HL-60 (cell line): ENCODE measurements around the gene MTREX.

Experiments used
- DNase-seq, 2 experiments: peaks; one replicate each; pipeline ENCODE4 v3.0.0-alpha.2; 2010 to 2020; ENCODE audit warnings: low read depth in 1 of 2, low spot score in 1 of 2
- H3K27ac ChIP-seq: fragments of 250-450 bp; sonication (Bioruptor Pico); replicated peaks from 2 replicates; pipeline ENCODE4 v1.5.1; 2020; ENCODE audit warnings: mild to moderate bottlenecking, moderate library complexity
- H3K27me3 ChIP-seq: fragments of 250-450 bp; sonication (Bioruptor Pico); 2 replicates; pipeline ENCODE4 v1.5.1; 2021; ENCODE audit warnings: mild to moderate bottlenecking, moderate library complexity; ENCODE audit not compliant: insufficient read depth, poor library complexity, severe bottlenecking
- H3K4me3 ChIP-seq: replicated peaks from 2 replicates; pipeline ENCODE4 v1.5.1; 2011; ENCODE audit warnings: mild to moderate bottlenecking, control low read depth, low read length; ENCODE audit not compliant: insufficient read depth
- GABPA ChIP-seq: IDR thresholded peaks from 2 replicates; pipeline ENCODE4 v1.6.1; 2012; ENCODE audit warnings: low read depth
- POLR2AphosphoS5 ChIP-seq: IDR thresholded peaks from 2 replicates; pipeline ENCODE4 v1.6.1; 2012; ENCODE audit warnings: low read depth
- REST ChIP-seq: IDR thresholded peaks from 2 replicates; pipeline ENCODE4 v1.6.1; 2012; ENCODE audit warnings: low read depth; ENCODE audit not compliant: insufficient replicate concordance
- SPI1 ChIP-seq: IDR thresholded peaks from 2 replicates; pipeline ENCODE4 v1.6.1; 2012; ENCODE audit warnings: low read depth, mild to moderate bottlenecking, borderline replicate concordance
- TF ChIP-seq, protein P1 (sequence below): IDR thresholded peaks from one replicate; pipeline ENCODE4 v1.5.1; 2011; ENCODE audit warnings: low read length, control low read depth, inconsistent platforms; ENCODE audit not compliant: insufficient read depth

MTREX gene

DNA sequence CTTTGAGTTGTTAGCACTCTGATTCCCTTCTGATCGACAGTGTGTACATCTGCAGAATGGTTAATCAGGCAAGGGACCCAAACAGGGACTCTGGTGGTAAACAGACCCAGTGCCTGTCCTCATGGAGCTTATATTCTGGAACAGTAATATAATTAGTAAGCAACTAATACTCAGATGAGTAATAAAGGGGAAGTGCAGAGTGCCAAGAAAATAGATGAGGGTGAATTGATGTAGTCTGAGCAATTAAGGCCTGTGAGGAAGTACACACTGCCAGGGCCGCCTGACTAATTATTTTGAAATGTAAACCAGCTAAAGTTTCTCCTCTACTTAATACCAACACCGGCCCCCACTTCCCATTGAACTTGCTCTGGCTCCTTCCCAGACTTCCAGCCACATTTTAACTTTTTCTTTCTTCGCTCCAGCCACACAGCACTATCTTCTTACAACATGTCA, 4.5 kb upstream of the MTREX start:
- Histone ChIP-seq H3K4me3 (no peak overlapping the region), H3K27me3 (no peaks in the 10 kb centered on the region), H3K27ac (no peak overlapping the region)
- DNase-seq: peak; percentile 1 to 29
- no peak for TF ChIP-seq REST
- TF ChIP-seq, protein P1, sequence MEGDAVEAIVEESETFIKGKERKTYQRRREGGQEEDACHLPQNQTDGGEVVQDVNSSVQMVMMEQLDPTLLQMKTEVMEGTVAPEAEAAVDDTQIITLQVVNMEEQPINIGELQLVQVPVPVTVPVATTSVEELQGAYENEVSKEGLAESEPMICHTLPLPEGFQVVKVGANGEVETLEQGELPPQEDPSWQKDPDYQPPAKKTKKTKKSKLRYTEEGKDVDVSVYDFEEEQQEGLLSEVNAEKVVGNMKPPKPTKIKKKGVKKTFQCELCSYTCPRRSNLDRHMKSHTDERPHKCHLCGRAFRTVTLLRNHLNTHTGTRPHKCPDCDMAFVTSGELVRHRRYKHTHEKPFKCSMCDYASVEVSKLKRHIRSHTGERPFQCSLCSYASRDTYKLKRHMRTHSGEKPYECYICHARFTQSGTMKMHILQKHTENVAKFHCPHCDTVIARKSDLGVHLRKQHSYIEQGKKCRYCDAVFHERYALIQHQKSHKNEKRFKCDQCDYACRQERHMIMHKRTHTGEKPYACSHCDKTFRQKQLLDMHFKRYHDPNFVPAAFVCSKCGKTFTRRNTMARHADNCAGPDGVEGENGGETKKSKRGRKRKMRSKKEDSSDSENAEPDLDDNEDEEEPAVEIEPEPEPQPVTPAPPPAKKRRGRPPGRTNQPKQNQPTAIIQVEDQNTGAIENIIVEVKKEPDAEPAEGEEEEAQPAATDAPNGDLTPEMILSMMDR: no peak
- TF ChIP-seq POLR2AphosphoS5: no peak
- TF ChIP-seq GABPA: no peak
- TF ChIP-seq SPI1: peak; percentile 58; the same call in 1 of the 2 replicates

DNA sequence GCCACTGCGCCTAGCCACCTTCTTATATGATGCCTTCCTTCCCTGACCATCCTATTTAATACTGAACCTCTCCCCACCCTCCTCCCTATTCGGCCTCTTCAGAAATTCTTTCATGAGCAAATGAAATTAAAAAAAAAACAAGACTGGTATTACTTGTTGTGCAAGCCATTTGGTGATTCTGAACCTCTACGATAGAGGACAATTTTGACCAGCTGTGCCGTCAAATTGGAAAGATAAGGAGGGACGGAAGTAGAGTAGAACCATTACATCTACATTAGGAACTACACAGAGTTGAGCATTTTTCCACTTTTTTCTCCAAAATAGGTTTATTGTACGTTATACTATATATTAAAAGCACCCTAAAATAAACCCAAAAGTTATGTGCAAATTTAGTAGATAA, 3.2 kb upstream of the MTREX start:
- Histone ChIP-seq H3K27ac (no peak overlapping the region), H3K27me3 (no peaks in the 10 kb centered on the region), H3K4me3 (no peak overlapping the region)
- DNase-seq: no peak
- no peak for TF ChIP-seq SPI1
- TF ChIP-seq, protein P1: no peak

DNA sequence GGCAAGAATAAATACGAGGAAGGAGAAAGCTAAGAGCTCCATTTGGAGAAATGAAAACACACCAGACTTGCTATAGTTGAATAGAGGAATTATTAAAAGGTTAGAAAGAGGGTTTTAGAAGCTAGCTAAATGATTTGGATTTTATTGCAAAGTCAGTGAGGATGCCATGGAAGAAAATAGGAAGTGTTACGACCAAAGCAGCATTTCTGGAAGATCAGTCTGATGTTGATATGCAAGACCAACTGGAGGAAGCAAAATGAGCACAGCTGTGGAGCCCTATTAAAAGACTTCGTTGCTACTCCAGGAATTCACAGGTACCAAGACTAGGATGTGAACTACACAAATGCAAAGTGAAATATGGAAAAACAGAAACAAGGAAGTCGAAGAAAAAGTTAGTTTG, 2.4 kb upstream of the MTREX start:
- DNase-seq: peak in 1 of 2 experiments; percentile 1
- Histone ChIP-seq H3K4me3 (0 out of 2 replicates have a peak overlapping the region, but pooled peaks have one; percentile 69), H3K27me3 (no peaks in the 10 kb centered on the region), H3K27ac (no peak overlapping the region; the same call in 1 of the 2 replicates)
- no peak for TF ChIP-seq POLR2AphosphoS5
- TF ChIP-seq SPI1: peak; percentile 44; the same call in 1 of the 2 replicates
- TF ChIP-seq, protein P1: no peak

DNA sequence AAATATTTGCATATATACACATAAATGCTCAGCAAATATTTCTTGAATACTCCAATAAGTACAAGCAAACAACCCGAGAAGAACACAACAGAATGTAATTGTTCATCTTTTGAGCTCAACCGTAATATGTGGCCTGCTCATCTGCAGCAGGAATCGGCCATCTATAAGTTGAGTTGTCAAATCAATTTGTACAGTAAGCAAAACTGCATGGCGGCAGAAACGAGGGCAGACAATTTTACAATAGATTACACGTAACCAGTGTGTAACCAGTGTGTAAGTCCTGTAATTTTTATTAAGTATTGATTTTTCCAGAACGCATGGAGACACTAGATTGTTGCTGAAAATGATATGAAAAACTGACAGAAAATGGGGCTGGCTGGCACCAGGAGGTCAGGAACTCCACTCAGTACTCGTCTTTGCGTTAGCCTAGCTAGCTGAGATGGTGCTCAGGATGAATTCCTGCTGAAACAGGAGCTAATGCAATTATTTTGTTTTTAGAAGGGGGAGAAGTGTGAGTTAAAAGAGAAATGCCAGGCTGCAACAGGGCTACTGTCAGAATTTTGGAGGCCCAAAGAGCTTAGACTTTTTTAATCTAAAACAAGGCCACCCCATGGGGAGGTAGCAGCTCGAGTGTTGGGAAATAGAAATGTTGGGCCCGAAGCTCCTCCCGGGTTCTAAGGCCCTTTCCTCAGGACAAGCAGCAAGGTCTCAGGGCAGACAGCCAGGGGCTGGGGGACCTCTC, 977 bp upstream of the MTREX start:
- Histone ChIP-seq H3K4me3 (peak overlapping the region; percentile 69), H3K27ac (peak overlapping the region; percentile 87), H3K27me3 (no peaks in the 10 kb centered on the region)
- DNase-seq: no peak
- TF ChIP-seq, protein P1: no peak
- TF ChIP-seq SPI1 (no peak), GABPA (no peak), POLR2AphosphoS5 (no peak), REST (no peak)
